Measurements from ENCODE around the gene TP53AIP1. TPM values are rescaled to one million over a fixed set of nuclear protein-coding genes. Genes with fewer than 3 reads are reported as not detected.

The TP53AIP1 gene
- total and polyA plus RNA-seq, 8 donors: 0.12 to 1.0 (median 0.16) TPM; not detected in 2

- no peak for ATAC-seq
- intact Hi-C loops (cut with DNase I): no loop called here
- no peaks in the 10 kb centered on the region for H3K4me1 ChIP-seq
- no peaks in the 10 kb centered on the region for H3K36me3 ChIP-seq
- no peaks in the 10 kb centered on the region for H3K9me3 ChIP-seq
- no peak for FAIRE-seq
- no peak overlapping the region for H3K4me3 ChIP-seq
- TF ChIP-seq CTCF (IDR thresholded peaks at IDR 0.05): no peak
- WGBS, 2 donors: 77% methylated on average over 14 to 16 of the region's 16 CpGs
- DNase-seq: no peak
- H3K27ac ChIP-seq: no peak overlapping the region
- H3K27me3 ChIP-seq: no peaks in the 10 kb centered on the region
Measured at GRCh38 chr11:128936606-128937251, 5.9 kb downstream of the TP53AIP1 start.

- intact Hi-C loops (cut with DNase I): no loop called here
- 88 to 94% methylated on average over 10 of the region's 10 CpGs for WGBS, 2 donors
Measured at GRCh38 chr11:128934926-128935325, 7.7 kb downstream of the TP53AIP1 start.

GRCh38 chr11:128934351-128934750, 8.3 kb downstream of the TP53AIP1 start:
- no peak for FAIRE-seq

More at GRCh38 chr11:128934926-128935325, 7.7 kb downstream of the TP53AIP1 start:
- Histone ChIP-seq H3K9me3 (no peaks in the 10 kb centered on the region), H3K36me3 (no peaks in the 10 kb centered on the region), H3K27ac (no peak overlapping the region), H3K4me1 (no peaks in the 10 kb centered on the region), H3K4me3 (no peak overlapping the region), H3K27me3 (no peaks in the 10 kb centered on the region)
- DNase-seq (no peak), ATAC-seq (no peak), FAIRE-seq (no peak)
- no peak for TF ChIP-seq CTCF (IDR thresholded peaks at IDR 0.05)

GRCh38 chr11:128933481-128934178, 9.0 kb downstream of the TP53AIP1 start:
- no peak for DNase-seq
- H3K9me3 ChIP-seq: no peaks in the 10 kb centered on the region
- no peaks in the 10 kb centered on the region for H3K4me1 ChIP-seq
- no peak overlapping the region for H3K4me3 ChIP-seq
- H3K27ac ChIP-seq: no peak overlapping the region
- TF ChIP-seq CTCF (IDR thresholded peaks at IDR 0.05): no peak
- H3K27me3 ChIP-seq: no peaks in the 10 kb centered on the region
- FAIRE-seq: no peak
- intact Hi-C loops (cut with DNase I): no loop called here
- H3K36me3 ChIP-seq: no peaks in the 10 kb centered on the region
- WGBS, 2 donors: 86 to 90% methylated on average over 7 of the region's 7 CpGs
- no peak for ATAC-seq

More at GRCh38 chr11:128934351-128934750, 8.3 kb downstream of the TP53AIP1 start:
- intact Hi-C loops (cut with DNase I): no loop called here
- TF ChIP-seq CTCF (IDR thresholded peaks at IDR 0.05): no peak
- no peak for ATAC-seq
- H3K9me3 ChIP-seq: no peaks in the 10 kb centered on the region
- H3K4me1 ChIP-seq: no peaks in the 10 kb centered on the region
- H3K27me3 ChIP-seq: no peaks in the 10 kb centered on the region
- H3K27ac ChIP-seq: no peak overlapping the region
- H3K36me3 ChIP-seq: no peaks in the 10 kb centered on the region
- no peak for DNase-seq
- no peak overlapping the region for H3K4me3 ChIP-seq
- WGBS, 2 donors: 90 to 93% methylated on average over 7 of the region's 7 CpGs

- DNase-seq (no peak), FAIRE-seq (no peak), ATAC-seq (no peak)
- H3K4me1 ChIP-seq: no peaks in the 10 kb centered on the region
- H3K27me3 ChIP-seq: no peaks in the 10 kb centered on the region
- WGBS, 2 donors: 85 to 92% methylated on average over 6 of the region's 6 CpGs
- TF ChIP-seq CTCF (IDR thresholded peaks at IDR 0.05): no peak
- H3K4me3 ChIP-seq: no peak overlapping the region
- no peaks in the 10 kb centered on the region for H3K36me3 ChIP-seq
- intact Hi-C loops (cut with DNase I): no loop called here
- H3K9me3 ChIP-seq: no peaks in the 10 kb centered on the region
- no peak overlapping the region for H3K27ac ChIP-seq
Measured at GRCh38 chr11:128931668-128932067, 11.0 kb downstream of the TP53AIP1 start.
